ENCODE data around the gene STK32B.

The STK32B gene

DNA sequence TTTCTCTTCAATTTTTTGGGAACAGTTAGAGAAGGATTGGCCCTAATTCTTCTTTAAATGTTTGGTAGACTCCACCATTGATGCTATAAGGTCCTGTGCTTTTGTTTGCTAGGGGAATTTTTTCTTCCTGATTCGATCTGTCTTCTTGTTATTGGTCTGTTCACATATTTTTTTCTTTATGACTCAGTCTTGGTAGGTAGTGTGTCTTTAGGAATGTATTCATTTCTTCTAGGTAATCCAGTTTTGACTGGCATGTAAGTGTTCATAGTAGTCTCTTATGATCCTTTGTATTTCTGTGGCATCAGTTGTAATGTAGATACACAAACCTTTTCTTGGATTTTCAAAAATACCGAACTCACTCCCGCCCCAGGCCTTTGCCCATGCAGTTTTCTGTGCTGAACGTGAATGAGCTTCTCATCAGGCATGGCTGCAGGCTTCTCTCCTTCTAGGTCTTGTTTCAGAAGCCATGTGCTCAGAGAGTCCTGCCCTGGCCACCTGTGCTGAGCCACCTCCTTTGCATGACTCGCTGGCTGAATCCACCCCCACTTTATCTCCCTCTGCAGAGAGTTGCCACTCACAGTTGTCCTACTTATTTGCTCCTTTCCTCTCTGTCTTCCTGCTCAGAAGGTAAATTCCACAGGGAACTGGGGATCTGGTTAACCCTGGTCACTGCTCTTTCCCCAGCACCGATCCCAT lies 67.0 kb downstream of the STK32B start:
- H3K4me3 ChIP-seq (ENCODE audit: low read depth, low read length) = no peak overlapping the region
- no peak for DNase-seq (ENCODE audit: low read depth)

DNA sequence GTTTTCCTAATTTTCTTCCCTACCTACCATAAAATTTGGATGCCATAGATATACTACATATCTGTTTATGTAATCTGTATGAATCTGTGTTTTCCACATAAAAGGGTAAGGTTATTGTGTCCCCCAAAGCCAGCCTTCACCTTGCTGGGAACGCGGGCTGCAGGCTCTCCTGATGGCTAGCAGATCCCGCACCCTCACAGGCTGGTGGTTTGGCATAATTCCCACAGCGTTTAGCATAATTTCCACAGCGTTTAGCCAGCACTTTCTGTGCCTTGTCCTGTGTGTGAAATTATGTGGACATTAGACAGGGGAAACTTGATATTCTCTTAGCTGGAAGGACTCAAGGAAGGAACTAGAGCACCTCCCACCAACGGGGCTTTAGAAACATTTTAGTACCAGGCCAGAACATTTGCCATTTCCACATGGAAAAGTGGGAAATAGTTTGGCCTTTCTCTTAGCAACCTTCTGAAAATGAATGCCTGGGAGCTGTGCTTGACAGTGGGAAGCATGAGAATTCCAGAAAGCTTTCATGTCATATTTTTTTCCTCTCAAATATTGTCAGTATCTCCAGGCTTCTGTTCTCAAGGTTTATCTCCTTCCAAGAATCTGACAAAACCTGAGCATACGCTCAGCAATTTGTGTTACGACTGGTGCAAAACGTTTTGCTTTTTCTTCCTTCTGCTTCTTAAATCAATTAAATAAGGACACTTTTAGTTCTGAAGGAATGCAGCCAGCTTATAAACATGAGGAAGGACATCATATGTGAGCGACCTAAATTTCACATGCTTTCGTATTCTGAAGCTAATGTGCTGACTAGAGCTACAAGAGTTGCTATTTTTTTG lies 67.9 kb downstream of the STK32B start:
- no peak for DNase-seq (ENCODE audit: low read depth)
- H3K4me3 ChIP-seq (ENCODE audit: low read depth, low read length) = no peak overlapping the region

DNA sequence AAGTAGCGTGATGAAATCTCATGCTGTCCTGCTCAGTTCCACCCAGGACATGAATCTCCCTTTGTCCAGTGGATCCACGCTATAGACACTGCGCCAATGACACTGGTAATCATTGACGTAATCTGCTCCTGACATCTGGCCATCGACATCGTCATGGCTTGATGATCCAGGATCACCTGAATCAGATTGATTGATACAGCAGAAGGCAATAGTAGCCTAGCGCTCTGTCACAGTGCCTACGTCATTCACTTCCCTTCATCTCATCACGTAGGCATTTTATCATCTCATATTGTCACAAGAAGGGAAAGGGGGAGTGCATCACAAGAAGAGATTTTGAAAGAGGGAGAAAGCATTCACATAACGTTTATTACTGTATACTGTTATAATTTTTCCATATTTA lies 68.8 kb downstream of the STK32B start:
- no peak for DNase-seq (ENCODE audit: low read depth)
- no peak overlapping the region for H3K4me3 ChIP-seq (ENCODE audit: low read depth, low read length)

DNA sequence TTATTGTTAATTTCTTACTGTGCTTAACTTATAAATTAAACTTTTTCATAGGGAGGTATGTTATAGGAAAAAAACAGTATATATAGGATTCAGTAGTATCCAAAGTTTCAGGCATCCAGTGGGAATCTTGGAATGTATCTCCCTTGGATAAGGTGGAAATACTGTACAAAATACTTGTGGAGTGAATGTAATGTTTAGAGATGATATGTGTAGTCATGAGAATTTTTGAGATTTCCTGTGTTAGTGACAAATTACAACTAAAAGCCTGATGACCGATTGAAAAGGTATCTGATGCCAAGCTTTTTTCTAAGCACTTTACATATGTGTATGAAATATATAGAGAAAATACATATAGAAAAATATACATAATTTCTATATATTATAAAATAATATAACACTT lies 69.2 kb downstream of the STK32B start:
- no peak for DNase-seq (ENCODE audit: low read depth)
- no peak overlapping the region for H3K4me3 ChIP-seq (ENCODE audit: low read depth, low read length)

DNA sequence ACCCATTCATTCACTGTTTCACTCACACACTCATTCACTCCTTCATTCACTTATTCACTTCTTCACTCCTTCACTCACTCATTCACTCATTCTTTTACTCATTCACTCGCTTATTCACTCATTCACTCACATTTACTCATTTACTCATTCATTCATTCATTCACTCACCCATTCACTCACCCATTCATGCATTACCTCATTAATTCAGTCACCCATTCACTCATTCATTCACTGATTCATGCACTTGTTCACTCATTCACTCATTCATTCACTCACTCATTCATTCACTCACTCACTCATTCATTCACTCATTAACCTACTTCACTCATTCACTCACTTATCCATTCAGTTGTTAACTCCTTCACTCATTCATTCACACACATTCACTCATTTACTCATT lies 70.8 kb downstream of the STK32B start:
- DNase-seq (ENCODE audit: low read depth) = no peak
- H3K4me3 ChIP-seq (ENCODE audit: low read depth, low read length) = no peak overlapping the region

DNA sequence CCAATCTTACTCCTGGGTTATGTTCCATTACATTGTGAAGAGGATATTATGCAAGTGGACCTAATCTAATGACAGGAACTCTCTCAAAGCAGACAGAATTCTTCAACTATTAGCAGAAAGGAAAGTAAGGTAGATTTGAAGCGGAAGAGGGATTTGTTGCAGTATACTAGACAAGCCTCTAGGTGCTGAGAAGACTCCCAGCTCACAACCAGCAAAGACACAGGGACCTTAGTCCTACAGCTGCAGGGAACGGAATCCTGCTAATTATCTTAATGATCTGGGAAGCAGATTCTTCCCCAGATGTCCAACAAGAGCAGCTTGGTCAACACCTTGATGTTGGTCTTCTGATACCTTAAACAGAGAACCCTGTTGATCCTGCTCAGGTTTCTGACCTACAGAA lies 73.6 kb downstream of the STK32B start:
- no peak for DNase-seq (ENCODE audit: low read depth)
- H3K4me3 ChIP-seq (ENCODE audit: low read depth, low read length) = no peak overlapping the region

DNA sequence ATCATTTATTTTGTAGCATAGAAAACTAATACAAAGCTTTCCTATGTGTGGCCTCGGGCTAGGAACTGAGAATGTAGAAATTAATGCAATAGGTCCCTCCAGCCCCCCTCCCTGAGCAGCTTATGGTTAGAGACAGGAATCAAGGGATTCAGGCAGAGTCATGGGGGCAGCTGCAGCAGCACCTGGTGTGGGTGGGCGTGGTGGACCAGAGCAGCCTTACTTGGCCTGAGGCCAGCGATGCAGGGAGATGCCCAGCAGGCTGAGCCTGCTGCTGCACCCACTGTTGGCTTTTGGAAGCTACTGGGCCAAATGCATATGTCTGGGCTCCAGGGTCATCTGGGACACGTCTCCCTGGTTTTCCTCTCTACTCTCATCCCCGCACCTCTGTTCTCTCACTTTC lies 74.0 kb downstream of the STK32B start:
- no peak for DNase-seq (ENCODE audit: low read depth)
- no peak overlapping the region for H3K4me3 ChIP-seq (ENCODE audit: low read depth, low read length)

DNA sequence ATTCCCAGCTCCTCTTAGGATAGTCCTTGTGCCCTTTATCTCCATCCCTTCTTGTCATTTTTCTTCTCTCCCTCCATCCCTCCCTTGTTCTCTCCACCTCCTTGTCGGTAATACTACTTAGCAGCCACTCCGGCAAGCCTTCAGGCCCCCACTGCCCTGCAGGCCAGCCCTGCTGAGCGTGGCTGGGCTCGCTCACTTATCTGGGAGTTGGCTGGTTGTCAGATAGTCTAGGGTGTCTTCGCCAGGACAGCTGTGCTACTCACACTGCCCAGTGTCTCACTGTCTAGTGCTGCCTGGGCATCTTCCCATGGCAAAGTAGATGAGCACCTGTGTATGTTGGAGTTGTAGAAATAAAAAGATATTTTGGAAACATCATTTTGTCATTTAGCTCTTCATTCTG lies 75.0 kb downstream of the STK32B start:
- H3K4me3 ChIP-seq (ENCODE audit: low read depth, low read length) = no peak overlapping the region
- DNase-seq (ENCODE audit: low read depth) = no peak

DNA sequence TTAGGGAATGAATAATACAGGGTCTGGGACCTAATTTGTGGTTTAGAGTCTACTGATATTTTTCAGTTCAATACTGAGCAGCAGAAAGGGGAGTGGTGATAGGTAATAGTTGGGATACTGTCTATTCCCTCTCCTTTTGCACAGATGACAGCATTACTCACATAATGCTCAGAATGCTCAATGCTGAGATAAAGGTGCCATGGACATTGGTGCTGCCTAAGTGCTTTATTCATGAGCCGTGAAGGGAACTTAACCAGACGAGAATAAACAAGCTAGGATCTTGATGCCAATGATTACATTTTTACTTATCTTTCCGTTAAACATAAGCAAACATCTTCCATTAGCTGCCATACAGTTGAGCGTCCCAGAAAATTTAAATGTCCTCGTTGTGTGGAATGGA lies 75.6 kb downstream of the STK32B start:
- DNase-seq (ENCODE audit: low read depth) = no peak
- H3K4me3 ChIP-seq (ENCODE audit: low read depth, low read length) = no peak overlapping the region

DNA sequence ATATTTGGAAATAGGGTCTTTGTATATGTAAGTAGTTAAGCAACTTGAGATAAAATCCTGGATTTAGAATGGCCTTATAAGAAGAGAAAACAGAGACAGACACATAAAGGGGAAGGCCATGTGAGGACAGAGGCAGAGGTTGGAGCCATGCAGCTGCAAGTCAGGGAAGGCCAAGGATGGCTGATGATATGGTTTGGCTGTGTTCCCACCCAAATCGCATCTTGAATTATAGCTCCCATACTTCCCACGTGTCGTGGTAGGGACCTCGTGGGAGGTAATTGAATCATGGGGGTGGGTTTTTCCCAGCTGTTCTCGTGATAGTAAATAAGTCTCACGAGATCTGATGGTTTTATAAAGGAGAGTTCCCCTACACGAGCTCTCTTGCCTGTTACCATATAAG lies 76.3 kb downstream of the STK32B start:
- H3K4me3 ChIP-seq (ENCODE audit: low read depth, low read length) = no peak overlapping the region
- no peak for DNase-seq (ENCODE audit: low read depth)

DNA sequence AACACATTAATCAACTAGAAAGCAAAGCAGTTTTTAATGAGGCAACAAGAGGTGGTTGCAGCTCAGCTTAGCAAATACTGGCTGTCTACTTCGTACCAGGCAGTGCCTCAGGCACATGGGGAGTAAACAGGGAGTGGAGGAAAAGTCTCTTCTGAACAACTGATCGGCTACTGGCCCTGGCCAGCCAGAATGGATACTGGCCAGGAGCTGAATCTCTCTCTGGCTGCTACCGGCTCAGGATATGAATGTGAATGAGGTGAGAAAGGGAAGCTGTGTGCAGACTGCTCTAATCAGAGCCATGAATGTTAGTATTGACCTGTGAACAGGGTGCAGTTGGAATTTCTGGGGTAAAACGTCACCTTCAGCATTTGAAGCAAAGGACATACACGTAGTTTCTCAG lies 77.3 kb downstream of the STK32B start:
- no peak for DNase-seq (ENCODE audit: low read depth)
- H3K4me3 ChIP-seq (ENCODE audit: low read depth, low read length) = no peak overlapping the region

DNA sequence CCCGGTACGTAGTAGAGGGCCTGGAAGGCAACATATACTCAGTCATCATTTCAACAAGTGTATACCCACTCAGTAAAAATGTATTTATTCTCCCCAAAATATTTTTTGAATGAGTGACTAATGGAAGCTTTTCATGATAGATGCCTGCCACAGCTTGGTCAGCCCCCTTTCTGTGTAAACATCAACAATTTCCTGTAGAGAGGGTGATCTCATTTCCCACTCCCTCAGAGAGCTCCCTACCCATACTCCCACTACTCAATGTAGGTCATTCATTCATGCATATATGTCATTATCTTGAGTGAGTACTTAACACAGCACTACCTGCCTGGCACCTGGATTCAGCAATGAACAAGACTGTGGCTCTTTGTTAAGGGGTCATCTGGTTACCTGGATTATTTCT lies 81.9 kb downstream of the STK32B start:
- DNase-seq (ENCODE audit: low read depth) = no peak
- no peak overlapping the region for H3K4me3 ChIP-seq (ENCODE audit: low read depth, low read length)

DNA sequence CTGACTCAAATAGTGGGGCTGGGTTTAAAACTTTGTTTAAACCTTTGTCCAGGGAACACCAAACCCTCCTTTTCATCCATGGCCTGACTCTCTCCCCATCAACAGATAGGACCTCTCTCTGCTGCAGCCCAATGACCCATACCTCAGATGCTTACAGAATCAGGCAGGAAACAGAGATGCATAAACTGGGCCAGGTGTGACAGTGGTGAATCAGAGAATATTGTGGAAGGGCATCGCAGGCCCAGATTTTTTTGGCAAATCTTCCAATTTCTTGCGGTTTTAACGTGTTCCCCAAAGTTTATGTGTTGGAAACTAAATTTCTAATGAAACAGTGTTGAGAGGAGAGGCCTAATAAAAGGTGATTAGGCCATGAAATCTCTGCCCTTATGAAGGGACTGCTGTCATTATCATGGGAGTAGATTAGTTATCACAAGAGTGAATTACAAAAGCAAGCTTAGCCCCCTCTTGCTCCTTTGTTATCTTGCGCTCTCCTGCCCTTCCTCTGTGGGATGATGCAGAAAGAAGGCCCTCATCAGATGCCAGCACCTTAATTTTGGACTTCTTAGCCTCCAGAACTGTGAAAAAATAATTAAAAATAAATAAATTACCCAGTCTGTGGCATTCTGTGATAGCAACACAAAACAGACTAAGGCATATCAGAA lies 82.8 kb downstream of the STK32B start:
- no peak for DNase-seq (ENCODE audit: low read depth)
- H3K4me3 ChIP-seq (ENCODE audit: low read depth, low read length) = no peak overlapping the region

DNA sequence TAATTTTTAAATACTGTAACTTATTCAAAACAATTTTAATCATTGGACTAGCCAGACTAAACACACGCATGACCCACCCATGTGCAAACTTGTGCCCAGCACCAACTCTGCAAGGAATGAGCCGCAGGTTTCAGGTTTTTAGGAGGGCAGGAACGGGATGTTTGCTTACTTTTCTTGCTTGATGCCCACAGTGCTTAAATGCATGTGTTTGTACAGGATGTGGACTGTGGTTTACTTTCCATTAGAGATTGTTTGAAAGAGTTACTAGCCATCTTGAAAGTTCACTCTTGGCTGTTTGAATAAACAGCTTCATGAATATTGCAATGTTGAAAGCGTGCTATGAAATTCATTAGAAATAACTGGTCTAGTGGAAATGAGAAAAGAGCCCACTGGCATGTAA lies 83.3 kb downstream of the STK32B start:
- no peak overlapping the region for H3K4me3 ChIP-seq (ENCODE audit: low read depth, low read length)

DNA sequence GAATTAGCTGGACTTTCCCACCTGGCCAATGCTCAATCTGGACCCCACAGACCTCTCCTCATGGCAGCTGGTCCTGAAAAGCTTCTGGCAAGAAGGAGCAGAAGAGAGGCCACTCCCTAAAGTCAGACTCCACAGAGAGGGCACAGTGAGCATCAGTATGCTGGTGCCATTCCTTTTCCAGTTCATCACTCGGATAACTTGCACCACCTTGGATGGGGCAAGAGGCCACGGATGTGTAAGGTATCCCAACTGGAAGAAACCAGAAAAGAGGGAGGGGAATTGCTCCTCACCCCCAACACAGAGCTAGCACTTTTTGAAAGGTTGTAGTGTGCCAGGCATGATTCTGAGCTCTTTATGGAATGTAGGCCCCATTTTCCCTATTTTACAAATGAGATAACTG lies 85.9 kb downstream of the STK32B start:
- DNase-seq (ENCODE audit: low read depth) = no peak
- H3K4me3 ChIP-seq (ENCODE audit: low read depth, low read length) = no peak overlapping the region

More for the DNA sequence above, 83.3 kb downstream of the STK32B start:
- no peak for DNase-seq (ENCODE audit: low read depth)

DNA sequence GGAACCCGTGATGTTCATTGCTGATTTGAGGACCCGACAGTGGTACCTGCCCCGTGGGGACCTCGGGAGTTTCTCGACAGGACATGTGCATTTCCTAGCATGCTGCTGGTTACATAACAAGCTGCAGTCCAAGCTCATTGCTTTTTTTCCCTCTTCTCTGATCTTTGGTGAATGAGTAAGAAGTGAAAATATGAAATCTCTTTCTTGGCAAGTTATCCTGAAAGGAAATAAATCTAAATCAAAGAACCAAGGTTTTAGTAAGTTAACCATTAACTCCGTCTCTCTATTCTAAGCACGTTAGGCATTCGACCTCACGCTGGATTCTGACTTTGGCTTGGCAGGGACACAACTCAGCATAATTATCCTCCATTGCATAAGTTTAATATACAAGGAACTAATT lies 86.6 kb downstream of the STK32B start:
- DNase-seq (ENCODE audit: low read depth) = no peak
- no peak overlapping the region for H3K4me3 ChIP-seq (ENCODE audit: low read depth, low read length)

DNA sequence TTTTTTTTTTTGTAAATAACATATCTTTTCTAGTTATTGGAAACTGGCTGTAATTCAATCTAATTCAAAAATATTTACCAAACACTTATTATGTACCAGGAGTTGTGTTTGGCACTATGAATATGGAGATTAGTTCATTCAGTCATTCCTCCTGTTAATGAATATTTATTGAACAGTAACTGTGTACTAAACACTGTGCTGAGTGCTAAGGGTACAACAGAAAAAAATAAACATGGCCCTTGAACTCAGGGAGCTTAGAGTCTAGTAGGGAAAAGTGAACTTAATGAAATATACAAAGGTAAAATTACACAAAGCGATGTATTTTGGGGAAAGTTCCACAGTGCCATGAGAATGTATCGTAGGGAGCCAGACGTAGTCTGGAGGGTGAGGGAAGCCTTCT lies 87.1 kb downstream of the STK32B start:
- no peak overlapping the region for H3K4me3 ChIP-seq (ENCODE audit: low read depth, low read length)
- DNase-seq (ENCODE audit: low read depth) = no peak

DNA sequence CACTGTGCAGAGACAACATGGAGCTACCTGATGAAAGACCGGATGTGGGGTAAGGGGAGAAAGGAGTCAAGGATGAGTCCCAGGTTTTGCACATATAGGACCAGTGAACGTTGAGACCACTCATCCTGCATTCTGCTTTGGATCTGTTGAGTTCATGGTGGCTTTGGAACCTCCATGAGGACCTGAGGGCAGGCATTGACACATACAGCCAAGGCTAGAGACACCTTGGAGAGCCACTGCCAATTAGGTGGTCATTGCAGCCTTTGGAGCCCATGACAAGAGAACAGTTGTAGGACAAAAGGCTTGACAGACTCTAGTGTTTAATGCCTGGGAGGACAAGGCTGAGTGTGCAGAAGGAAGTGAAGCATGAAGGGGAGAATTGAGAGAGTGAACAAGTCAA lies 87.9 kb downstream of the STK32B start:
- H3K4me3 ChIP-seq (ENCODE audit: low read depth, low read length) = no peak overlapping the region
- no peak for DNase-seq (ENCODE audit: low read depth)

DNA sequence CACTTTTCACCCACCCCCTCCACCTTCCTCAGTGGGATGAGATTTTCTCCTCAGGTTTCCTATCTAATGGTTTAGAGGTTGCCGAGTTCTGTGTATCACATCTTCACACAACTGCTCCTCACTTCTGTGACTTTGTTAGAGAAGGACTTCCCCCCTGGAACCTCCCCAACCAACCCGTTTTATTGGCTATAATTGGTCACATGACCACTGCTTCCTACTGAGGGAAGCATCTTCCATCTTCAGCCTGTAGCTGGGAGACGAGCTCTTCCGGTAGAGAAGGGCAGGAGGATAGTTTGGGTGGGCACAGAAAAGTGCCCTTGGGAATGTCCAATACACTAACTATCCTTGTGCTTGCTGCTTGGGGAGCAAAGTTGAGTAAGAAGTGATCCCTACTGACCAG lies 90.5 kb downstream of the STK32B start:
- no peak for DNase-seq (ENCODE audit: low read depth)
- no peak overlapping the region for H3K4me3 ChIP-seq (ENCODE audit: low read depth, low read length)

DNA sequence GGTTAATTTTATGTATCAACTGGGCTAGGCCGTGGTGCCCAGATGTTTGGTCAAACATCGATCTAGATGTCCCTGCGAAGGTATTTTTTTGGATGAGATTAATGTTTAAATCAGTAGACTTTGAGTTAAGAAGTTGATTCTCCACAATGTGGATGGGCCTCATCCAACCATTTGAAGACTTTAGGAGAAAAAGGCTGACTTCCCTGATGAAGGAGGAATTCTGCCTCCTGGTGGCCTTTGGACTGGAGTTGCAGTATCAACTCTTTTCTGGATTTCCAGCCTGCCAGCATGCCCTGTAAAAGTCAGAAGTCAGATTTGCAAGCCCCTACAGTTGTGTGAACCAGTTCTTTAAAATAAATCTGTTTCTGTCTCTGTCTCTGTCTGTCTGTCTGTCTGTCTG lies 91.4 kb downstream of the STK32B start:
- no peak overlapping the region for H3K4me3 ChIP-seq (ENCODE audit: low read depth, low read length)
- no peak for DNase-seq (ENCODE audit: low read depth)

Data from skeletal muscle cell (primary cell).